ENCODE measurements around the gene KLRF2.

The KLRF2 gene

DNA sequence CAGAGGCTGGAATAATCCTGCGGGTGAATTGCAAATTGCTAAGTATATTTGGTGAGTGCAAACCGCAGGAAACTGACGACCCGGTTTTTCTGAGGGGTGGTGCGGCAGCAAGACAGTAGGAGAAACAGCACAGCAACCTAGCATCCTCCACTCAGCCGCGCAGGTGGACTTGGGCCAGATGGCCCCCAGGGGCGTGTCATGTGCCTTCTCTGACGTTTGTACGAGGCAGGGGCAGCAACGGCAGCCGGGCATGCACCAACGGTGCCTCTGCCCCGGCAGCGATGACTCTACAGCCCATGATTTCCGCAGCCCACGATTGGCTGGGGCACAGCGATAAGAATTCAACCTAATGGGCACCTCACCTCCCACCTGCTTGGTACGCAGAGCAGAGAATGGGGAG, 62.0 kb downstream of the KLRF2 start:
- no peak overlapping the region for H3K9ac ChIP-seq (ENCODE audit: low read depth, low read length)
- H3K36me3 ChIP-seq (ENCODE audit: control insufficient read depth, insufficient read depth, low read length), result no peaks in the 10 kb centered on the region
- H3K4me3 ChIP-seq (ENCODE audit: low read depth, low read length), result no peak overlapping the region
- no peaks in the 10 kb centered on the region for H3K9me3 ChIP-seq (ENCODE audit: control insufficient read depth, insufficient read depth, low read length)
- H3K27me3 ChIP-seq (ENCODE audit: control insufficient read depth, insufficient read depth, low read length), result no peaks in the 10 kb centered on the region
- H3K4me1 ChIP-seq (ENCODE audit: control insufficient read depth, insufficient read depth, low read length), result no peaks in the 10 kb centered on the region

DNA sequence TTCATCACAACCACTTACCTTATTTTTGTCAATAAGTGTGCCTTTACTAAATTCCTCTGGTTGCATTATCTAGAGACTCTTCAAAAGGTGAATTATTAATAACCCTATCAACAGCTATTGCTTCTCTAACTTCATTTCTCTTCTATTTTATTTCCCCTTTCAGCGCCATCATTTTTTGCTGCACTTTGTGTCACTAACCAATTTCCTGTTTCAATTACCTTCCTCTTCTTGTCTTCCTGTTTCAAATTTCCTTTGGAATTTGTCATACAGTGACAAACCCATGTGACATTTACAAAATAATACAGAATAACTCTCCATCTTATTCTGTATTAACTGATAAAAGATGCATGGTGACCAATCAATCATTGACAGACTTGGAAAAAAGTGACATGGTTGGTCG, 63.1 kb downstream of the KLRF2 start:
- H3K4me1 ChIP-seq (ENCODE audit: control insufficient read depth, insufficient read depth, low read length), result no peaks in the 10 kb centered on the region
- no peak overlapping the region for H3K4me3 ChIP-seq (ENCODE audit: low read depth, low read length)
- H3K9me3 ChIP-seq (ENCODE audit: control insufficient read depth, insufficient read depth, low read length), result no peaks in the 10 kb centered on the region
- H3K27me3 ChIP-seq (ENCODE audit: control insufficient read depth, insufficient read depth, low read length), result no peaks in the 10 kb centered on the region
- no peak overlapping the region for H3K9ac ChIP-seq (ENCODE audit: low read depth, low read length)
- H3K36me3 ChIP-seq (ENCODE audit: control insufficient read depth, insufficient read depth, low read length), result no peaks in the 10 kb centered on the region
